Neural cell (in vitro differentiated cells): ENCODE results near the gene CXorf65.
A peak's percentile ranks its signal among the peaks of the same experiment; 100 is the strongest.

Source experiments
- CTCF ChIP-seq: fragments of 450-650 bp; IDR thresholded peaks from 2 replicates; pipeline ENCODE4 v1.5.1; 2014; ENCODE audit warnings: antibody characterized with exemption, mild to moderate bottlenecking, moderate library complexity; ENCODE audit not compliant: poor library complexity, severe bottlenecking
- REST ChIP-seq: IDR thresholded peaks from 2 replicates; pipeline ENCODE4 v1.6.1; 2012; ENCODE audit warnings: borderline replicate concordance
- TAF1 ChIP-seq: IDR thresholded peaks from 2 replicates; pipeline ENCODE4 v1.6.1; 2012; ENCODE audit warnings: low read depth

GRCh38 chrX:71068044-71068918, 38.3 kb downstream of the CXorf65 start, which contains the start of gene SNX12:
- peak; percentile 71 for TF ChIP-seq CTCF
- TF ChIP-seq TAF1, result no peak
- no peak for TF ChIP-seq REST
